Tibial nerve (tissue), 4 donors: ENCODE results near the gene CDKN1C. TPM values are rescaled to one million over a fixed set of nuclear protein-coding genes. Genes with fewer than 3 reads are reported as not detected.

Experiments used
- DNase-seq, 2 donors: peaks; one replicate each; pipeline ENCODE4 v3.0.0-alpha.2; 2019; ENCODE audit warnings: low spot score in 2 of 2
- H3K27ac ChIP-seq, 4 donors: fragments of 200-600 bp; sonication (generic) in 3 of 4; one replicate each; pipeline ENCODE4 v1.5.1; 2017 to 2019; ENCODE audit warnings: mild to moderate bottlenecking in 1 of 4
- H3K27me3 ChIP-seq, 2 donors: fragments of 200-600 bp; sonication (generic) in 1 of 2; one replicate each; pipeline versions ENCODE4 v1.5.1 to v1.6.0; 2017 to 2019
- H3K36me3 ChIP-seq, 3 donors: fragments of 200-600 bp; sonication (generic); one replicate each; pipeline ENCODE4 v1.5.1; 2018 to 2019
- H3K4me1 ChIP-seq, 4 donors: fragments of 200-600 bp; sonication (generic) in 3 of 4; one replicate each; pipeline ENCODE4 v1.5.1; 2017 to 2019
- H3K4me3 ChIP-seq, 4 donors: fragments of 200-600 bp; sonication (generic) in 3 of 4; one replicate each; pipeline ENCODE4 v1.5.1; 2017 to 2019; ENCODE audit warnings: mild to moderate bottlenecking in 1 of 4, moderate library complexity in 1 of 4
- H3K9me3 ChIP-seq, 4 donors: fragments of 200-600 bp; sonication (generic) in 3 of 4; one replicate each; pipeline ENCODE4 v1.5.1; 2017 to 2019
- CTCF ChIP-seq, 5 experiments: fragments of 200-600 bp in 3 of 5; fragments of 450-650 bp in 2 of 5; sonication (generic) in 3 of 5; IDR thresholded peaks; one replicate each; pipeline ENCODE4 v1.5.1; 2016 to 2019; ENCODE audit warnings: antibody characterized with exemption in 5 of 5, mild to moderate bottlenecking in 3 of 5, moderate library complexity in 2 of 5
- EP300 ChIP-seq, 2 donors: sonication (generic); formaldehyde crosslinking; IDR thresholded peaks; one replicate each; pipeline ENCODE4 v1.6.1; 2017; ENCODE audit warnings: antibody characterized with exemption in 2 of 2, mild to moderate bottlenecking in 1 of 2
- POLR2A ChIP-seq, 2 donors: fragments of 450-650 bp; IDR thresholded peaks; one replicate each; pipeline ENCODE4 v1.6.1; 2017; ENCODE audit warnings: antibody characterized with exemption in 2 of 2, mild to moderate bottlenecking in 2 of 2, moderate library complexity in 2 of 2
- WGBS, 2 donors: methylation state at CpG; one replicate each; pipeline ENCODE4 v1.1.5; 2018; 5-methylcytosine and 5-hydroxymethylcytosine counted together
- total RNA-seq, 4 donors: library from RNA; depleted of rRNA; stranded (reverse); fragments of >200 nt; gene quantifications; one replicate each; pipeline ENCODE4 v1.1.0, GENCODE V29; 2016

CDKN1C gene
- total RNA-seq, 4 donors from 2014 or later, result 128 to 330 (median 260) TPM

DNA sequence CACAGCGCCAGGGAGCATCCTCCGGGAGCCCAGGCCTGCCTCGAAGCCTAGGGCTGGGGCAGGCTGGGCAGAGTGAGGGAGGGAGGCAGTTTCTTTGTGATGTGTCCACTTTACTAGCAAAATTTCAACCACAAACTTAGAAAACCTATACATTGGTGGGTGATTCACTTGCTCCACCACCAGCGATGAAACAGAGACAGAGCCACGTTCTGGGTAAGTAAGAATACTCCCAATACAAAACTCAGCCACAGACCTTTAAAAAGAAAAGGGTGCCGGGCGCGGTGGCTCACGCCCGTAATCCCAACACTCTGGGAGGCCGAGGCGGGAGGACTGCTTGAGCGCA, 22.3 kb downstream of the CDKN1C start:
- peak overlapping the region in 1 of 4 donors; percentile 2 for H3K27ac ChIP-seq
- H3K27me3 ChIP-seq, result peaks cover 0 to 22% of the 10 kb centered on the region in 2 donors
- no peaks in the 10 kb centered on the region for H3K9me3 ChIP-seq
- peak overlapping the region in 1 of 4 donors; percentile 46 for H3K4me3 ChIP-seq
- peaks cover 0 to 26% (median 2%) of the 10 kb centered on the region in 4 donors for H3K4me1 ChIP-seq
- TF ChIP-seq EP300 (IDR thresholded peaks at IDR 0.05), result no peak
- TF ChIP-seq CTCF (IDR thresholded peaks at IDR 0.05), result no peak
- TF ChIP-seq POLR2A (IDR thresholded peaks at IDR 0.05), result no peak
- WGBS, 2 donors, result 84 to 87% methylated on average over 13 of the region's 13 CpGs
- no peak for DNase-seq
- no peaks in the 10 kb centered on the region for H3K36me3 ChIP-seq

- peak overlapping the region in 1 of 4 donors; percentile 2 for H3K27ac ChIP-seq
- TF ChIP-seq EP300 (IDR thresholded peaks at IDR 0.05) (no peak), CTCF (IDR thresholded peaks at IDR 0.05) (no peak)
These were observed 22.9 kb downstream of the CDKN1C start for GRCh38 chr11:2862395-2863275.

GRCh38 chr11:2860636-2861035, 24.9 kb downstream of the CDKN1C start:
- 76 to 84% methylated on average over 7 of the region's 7 CpGs for WGBS, 2 donors
- no peak for DNase-seq
- H3K4me3 ChIP-seq, result no peak overlapping the region
- no peaks in the 10 kb centered on the region for H3K36me3 ChIP-seq
- H3K9me3 ChIP-seq, result no peaks in the 10 kb centered on the region
- peaks cover 0 to 19% (median 2%) of the 10 kb centered on the region in 4 donors for H3K4me1 ChIP-seq
- H3K27ac ChIP-seq, result peak overlapping the region in 1 of 4 donors; percentile 46
- TF ChIP-seq EP300 (IDR thresholded peaks at IDR 0.05) (peak in 1 of 2 donors; percentile 34), POLR2A (IDR thresholded peaks at IDR 0.05) (no peak), CTCF (IDR thresholded peaks at IDR 0.05) (no peak)
- H3K27me3 ChIP-seq, result peaks cover 0 to 13% of the 10 kb centered on the region in 2 donors

More at GRCh38 chr11:2862395-2863275, 22.9 kb downstream of the CDKN1C start:
- peaks cover 0 to 18% of the 10 kb centered on the region in 2 donors for H3K27me3 ChIP-seq
- H3K9me3 ChIP-seq, result no peaks in the 10 kb centered on the region
- DNase-seq, result no peak
- 4 to 11% methylated on average over 34 to 56 of the region's 96 CpGs for WGBS, 2 donors
- H3K36me3 ChIP-seq, result no peaks in the 10 kb centered on the region
- peaks cover 0 to 20% (median 2%) of the 10 kb centered on the region in 4 donors for H3K4me1 ChIP-seq
- H3K4me3 ChIP-seq, result peak overlapping the region; percentile 19 to 46 (median 33)

DNA sequence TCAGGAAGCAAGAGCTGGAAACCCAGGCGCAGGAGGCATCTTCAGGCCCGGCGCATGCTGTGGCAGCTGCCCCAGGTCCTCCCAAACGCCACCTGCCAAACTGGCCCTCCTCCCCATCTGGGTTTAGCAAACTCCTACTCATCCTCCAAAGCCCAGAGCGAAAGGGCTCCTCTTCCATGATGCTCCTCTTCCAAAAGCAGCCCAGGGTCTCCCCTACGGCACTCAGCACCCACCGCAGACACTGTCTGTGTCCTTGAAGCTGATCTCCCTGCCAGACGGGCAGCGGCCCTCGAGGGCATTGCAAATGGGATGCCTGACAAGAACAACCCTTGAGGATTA, 25.9 kb downstream of the CDKN1C start:
- no peaks in the 10 kb centered on the region for H3K36me3 ChIP-seq
- DNase-seq, result no peak
- no peak overlapping the region for H3K4me3 ChIP-seq
- 93% methylated on average over 10 of the region's 10 CpGs for WGBS, 2 donors
- peaks cover 0 to 19% (median 2%) of the 10 kb centered on the region in 4 donors for H3K4me1 ChIP-seq
- no peak for TF ChIP-seq CTCF (IDR thresholded peaks at IDR 0.05)
- no peak for TF ChIP-seq POLR2A (IDR thresholded peaks at IDR 0.05)
- TF ChIP-seq EP300 (IDR thresholded peaks at IDR 0.05), result no peak
- peaks cover 0 to 13% of the 10 kb centered on the region in 2 donors for H3K27me3 ChIP-seq
- H3K9me3 ChIP-seq, result no peaks in the 10 kb centered on the region
- H3K27ac ChIP-seq, result no peak overlapping the region

- H3K9me3 ChIP-seq, result no peaks in the 10 kb centered on the region
- peaks cover 0 to 10% of the 10 kb centered on the region in 2 donors for H3K27me3 ChIP-seq
- no peak overlapping the region for H3K4me3 ChIP-seq
- H3K4me1 ChIP-seq, result peaks cover 0 to 19% (median 2%) of the 10 kb centered on the region in 4 donors
- WGBS, 2 donors, result 85% methylated on average over 12 to 16 of the region's 16 CpGs
- TF ChIP-seq POLR2A (IDR thresholded peaks at IDR 0.05) (no peak), CTCF (IDR thresholded peaks at IDR 0.05) (no peak), EP300 (IDR thresholded peaks at IDR 0.05) (no peak)
- DNase-seq, result no peak
- no peak overlapping the region for H3K27ac ChIP-seq
- H3K36me3 ChIP-seq, result no peaks in the 10 kb centered on the region
These were observed 26.4 kb downstream of the CDKN1C start for GRCh38 chr11:2858995-2859698.
